HAP-1 (cell line): ENCODE data around the gene TRERF1.

ENCODE experiments used
- DNase-seq, 2 experiments: peaks; one replicate each; pipeline ENCODE4 v3.0.0-alpha.2; 2016 to 2020; ENCODE audit warnings: low spot score in 2 of 2
- H3K27me3 ChIP-seq: fragments of 250-450 bp; sonication (Bioruptor Pico); 2 replicates; pipeline ENCODE4 v1.5.1; 2020; ENCODE audit warnings: low read depth, mild to moderate bottlenecking, moderate library complexity
- H3K36me3 ChIP-seq: fragments of 250-450 bp; sonication (Bioruptor Pico); replicated peaks from 2 replicates; pipeline ENCODE4 v1.5.1; 2020; ENCODE audit warnings: mild to moderate bottlenecking
- H3K4me1 ChIP-seq: fragments of 250-450 bp; sonication (Bioruptor Pico); 2 replicates; pipeline ENCODE4 v1.5.1; 2020; ENCODE audit warnings: mild to moderate bottlenecking
- H3K4me3 ChIP-seq: fragments of 250-450 bp; sonication (Bioruptor Pico); 2 replicates; pipeline ENCODE4 v1.5.1; 2020; ENCODE audit warnings: mild to moderate bottlenecking, moderate library complexity
- H3K9me3 ChIP-seq: fragments of 250-450 bp; sonication (Bioruptor Pico); 2 replicates; pipeline ENCODE4 v1.5.1; 2020; ENCODE audit warnings: mild to moderate bottlenecking, moderate library complexity
- in situ Hi-C: fragments of 300-500 bp; cut with MboI; formaldehyde crosslinking; loops from 3 replicates; pipeline ENCODE4 v1.14.3; 2020; ENCODE audit warnings: low sequenced_read_pairs, inconsistent platforms, mixed read lengths

TRERF1 gene

GRCh38 chr6:42182101-42182500 is 269.6 kb downstream of the TRERF1 start:
- Histone ChIP-seq H3K4me1 (peaks cover 13% of the 10 kb centered on the region), H3K9me3 (no peaks in the 10 kb centered on the region), H3K27me3 (no peaks in the 10 kb centered on the region), H3K4me3 (no peak overlapping the region), H3K36me3 (no peaks in the 10 kb centered on the region)
- in situ Hi-C loops = no loop called here
- no peak for DNase-seq

- no peak for DNase-seq
- Histone ChIP-seq H3K9me3 (no peaks in the 10 kb centered on the region), H3K4me3 (no peak overlapping the region), H3K27me3 (no peaks in the 10 kb centered on the region), H3K36me3 (no peaks in the 10 kb centered on the region), H3K4me1 (peaks cover 26% of the 10 kb centered on the region)
- in situ Hi-C loops = no loop called here
Measured at GRCh38 chr6:42179945-42180313, 271.8 kb downstream of the TRERF1 start.

GRCh38 chr6:42179261-42179944 is 272.3 kb downstream of the TRERF1 start:
- no peaks in the 10 kb centered on the region for H3K27me3 ChIP-seq
- no peak for DNase-seq
- in situ Hi-C loops = no loop called here
- H3K4me1 ChIP-seq = peaks cover 26% of the 10 kb centered on the region
- no peaks in the 10 kb centered on the region for H3K9me3 ChIP-seq
- no peaks in the 10 kb centered on the region for H3K36me3 ChIP-seq
- no peak overlapping the region for H3K4me3 ChIP-seq

- H3K4me3 ChIP-seq = no peak overlapping the region
- H3K36me3 ChIP-seq = no peaks in the 10 kb centered on the region
- H3K9me3 ChIP-seq = no peaks in the 10 kb centered on the region
- H3K27me3 ChIP-seq = no peaks in the 10 kb centered on the region
- DNase-seq = peak; percentile 23 to 50
- H3K4me1 ChIP-seq = peaks cover 26% of the 10 kb centered on the region
- in situ Hi-C loops = no loop called here
Measured at GRCh38 chr6:42177514-42178364, 274.0 kb downstream of the TRERF1 start.

- DNase-seq = peak; percentile 72 to 99
- no peaks in the 10 kb centered on the region for H3K36me3 ChIP-seq
- H3K4me3 ChIP-seq = no peak overlapping the region
- no peaks in the 10 kb centered on the region for H3K9me3 ChIP-seq
- in situ Hi-C loops = no loop called here
- H3K4me1 ChIP-seq = peaks cover 26% of the 10 kb centered on the region
- H3K27me3 ChIP-seq = no peaks in the 10 kb centered on the region
Measured at GRCh38 chr6:42176981-42177380, 274.7 kb downstream of the TRERF1 start.

GRCh38 chr6:42175860-42176259 is 275.9 kb downstream of the TRERF1 start:
- Histone ChIP-seq H3K9me3 (no peaks in the 10 kb centered on the region), H3K36me3 (no peaks in the 10 kb centered on the region), H3K4me3 (no peak overlapping the region), H3K27me3 (no peaks in the 10 kb centered on the region), H3K4me1 (peaks cover 26% of the 10 kb centered on the region)
- DNase-seq = peak in 1 of 2 experiments; percentile 27
- in situ Hi-C loops = no loop called here
